ENCODE results near the gene KMT2C. TPM values are rescaled to one million over a fixed set of nuclear protein-coding genes. Genes with fewer than 3 reads are reported as not detected.
"Not testable (repeated sequence)": the region's sequence is repeated elsewhere in the genome, so short reads cannot be mapped to it uniquely, and the experiment has no call there.

Gene KMT2C
- total RNA-seq, 3 donors from 2014 or later = 73.6 to 112 (median 85.5) TPM

DNA sequence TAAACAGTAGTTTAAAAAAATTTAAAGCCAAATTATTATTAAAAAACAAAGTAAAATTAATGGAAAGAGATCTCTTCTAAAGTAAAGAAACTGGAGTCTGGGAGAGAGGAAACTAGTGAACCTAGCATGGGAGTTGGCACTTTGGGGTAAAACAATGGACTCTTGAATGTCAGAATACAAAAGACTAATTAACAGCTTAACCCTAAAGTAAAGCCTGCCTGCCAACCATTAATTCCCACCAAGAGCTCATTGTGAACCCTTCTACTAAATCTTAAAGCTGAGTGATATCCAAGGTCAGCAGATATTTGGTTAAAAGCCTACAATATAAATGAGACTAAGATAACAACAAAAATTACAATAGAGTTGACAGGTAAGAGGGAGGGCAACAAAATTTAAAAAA lies 36.5 kb downstream of the KMT2C start:
- Histone ChIP-seq H3K27ac (no peak overlapping the region), H3K4me3 (no peak overlapping the region), H3K27me3 (no peaks in the 10 kb centered on the region), H3K4me1 (no peaks in the 10 kb centered on the region), H3K36me3 (no peaks in the 10 kb centered on the region), H3K9me3 (no peaks in the 10 kb centered on the region)
- TF ChIP-seq POLR2A (IDR thresholded peaks at IDR 0.05) = no peak
- no peak for TF ChIP-seq POLR2AphosphoS5 (IDR thresholded peaks at IDR 0.05)
- TF ChIP-seq, protein P1, sequence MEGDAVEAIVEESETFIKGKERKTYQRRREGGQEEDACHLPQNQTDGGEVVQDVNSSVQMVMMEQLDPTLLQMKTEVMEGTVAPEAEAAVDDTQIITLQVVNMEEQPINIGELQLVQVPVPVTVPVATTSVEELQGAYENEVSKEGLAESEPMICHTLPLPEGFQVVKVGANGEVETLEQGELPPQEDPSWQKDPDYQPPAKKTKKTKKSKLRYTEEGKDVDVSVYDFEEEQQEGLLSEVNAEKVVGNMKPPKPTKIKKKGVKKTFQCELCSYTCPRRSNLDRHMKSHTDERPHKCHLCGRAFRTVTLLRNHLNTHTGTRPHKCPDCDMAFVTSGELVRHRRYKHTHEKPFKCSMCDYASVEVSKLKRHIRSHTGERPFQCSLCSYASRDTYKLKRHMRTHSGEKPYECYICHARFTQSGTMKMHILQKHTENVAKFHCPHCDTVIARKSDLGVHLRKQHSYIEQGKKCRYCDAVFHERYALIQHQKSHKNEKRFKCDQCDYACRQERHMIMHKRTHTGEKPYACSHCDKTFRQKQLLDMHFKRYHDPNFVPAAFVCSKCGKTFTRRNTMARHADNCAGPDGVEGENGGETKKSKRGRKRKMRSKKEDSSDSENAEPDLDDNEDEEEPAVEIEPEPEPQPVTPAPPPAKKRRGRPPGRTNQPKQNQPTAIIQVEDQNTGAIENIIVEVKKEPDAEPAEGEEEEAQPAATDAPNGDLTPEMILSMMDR (IDR thresholded peaks at IDR 0.05) = no peak
- intact Hi-C loops (cut with DNase I; ENCODE audit: low total_unique reads) = no loop called here
- DNase-seq (ENCODE audit: low spot score in 2 of 2) = no peak

DNA sequence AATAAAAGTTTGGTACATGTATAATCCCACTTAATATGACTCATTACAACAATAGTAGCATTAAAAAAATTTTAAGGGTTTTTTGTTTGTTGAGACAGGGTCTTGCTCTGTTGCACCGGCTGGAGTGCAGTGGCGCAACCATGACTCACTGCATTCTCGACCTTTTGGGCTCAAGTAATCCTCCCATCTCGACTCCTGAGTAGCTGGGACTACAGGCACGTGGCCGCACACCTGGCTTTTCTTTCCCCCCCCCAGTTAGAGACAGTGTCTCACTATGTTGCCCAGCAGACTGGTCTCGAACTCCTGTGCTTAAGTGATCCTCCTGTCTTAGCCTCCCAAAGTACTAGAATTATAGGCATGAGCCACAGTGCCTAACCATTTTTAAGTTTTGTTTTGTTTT lies 40.7 kb downstream of the KMT2C start:
- Histone ChIP-seq H3K36me3 (no peaks in the 10 kb centered on the region), H3K27me3 (no peaks in the 10 kb centered on the region), H3K4me3 (no peak overlapping the region), H3K9me3 (no peaks in the 10 kb centered on the region), H3K4me1 (no peaks in the 10 kb centered on the region), H3K27ac (no peak overlapping the region)
- TF ChIP-seq POLR2A (IDR thresholded peaks at IDR 0.05) = no peak
- TF ChIP-seq, protein P1 (IDR thresholded peaks at IDR 0.05) = no peak
- TF ChIP-seq POLR2AphosphoS5 (IDR thresholded peaks at IDR 0.05) = no peak
- intact Hi-C loops (cut with DNase I; ENCODE audit: low total_unique reads) = loop anchor here (2.0 kb wide), 1 partner anchor 14 kb away; no protein-coding TSS in a partner anchor
- no peak for DNase-seq (ENCODE audit: low spot score in 2 of 2)

DNA sequence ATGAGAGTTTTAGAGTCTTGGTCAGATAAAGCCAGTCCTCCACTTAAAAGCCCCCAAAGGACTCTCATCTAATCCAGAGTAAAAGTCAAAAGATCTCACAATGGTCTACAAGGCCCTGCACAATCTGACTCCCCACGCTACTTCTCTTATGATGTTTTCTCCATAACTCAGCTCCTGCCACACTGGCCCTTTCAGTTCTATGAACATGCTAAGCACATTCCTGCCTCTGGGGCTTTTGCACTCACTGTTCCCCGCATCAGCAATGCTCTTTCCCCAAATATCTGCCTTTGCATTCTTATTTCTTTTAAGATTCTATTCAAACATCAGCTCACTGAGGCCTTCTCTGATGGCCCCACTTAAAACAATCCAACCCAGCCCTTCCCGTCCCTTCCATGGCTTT lies 41.6 kb downstream of the KMT2C start:
- not testable (repeated sequence) for H3K9me3 ChIP-seq; DNase-seq (ENCODE audit: low spot score in 2 of 2); H3K27me3 ChIP-seq; H3K4me1 ChIP-seq; H3K4me3 ChIP-seq; H3K27ac ChIP-seq; H3K36me3 ChIP-seq
- intact Hi-C loops (cut with DNase I; ENCODE audit: low total_unique reads) = loop anchor here (2.0 kb wide), 1 partner anchor 13 kb away; no protein-coding TSS in a partner anchor
- TF ChIP-seq, protein P1 (IDR thresholded peaks at IDR 0.05) = peak in 2 of 3 donors; percentile 25 to 46

DNA sequence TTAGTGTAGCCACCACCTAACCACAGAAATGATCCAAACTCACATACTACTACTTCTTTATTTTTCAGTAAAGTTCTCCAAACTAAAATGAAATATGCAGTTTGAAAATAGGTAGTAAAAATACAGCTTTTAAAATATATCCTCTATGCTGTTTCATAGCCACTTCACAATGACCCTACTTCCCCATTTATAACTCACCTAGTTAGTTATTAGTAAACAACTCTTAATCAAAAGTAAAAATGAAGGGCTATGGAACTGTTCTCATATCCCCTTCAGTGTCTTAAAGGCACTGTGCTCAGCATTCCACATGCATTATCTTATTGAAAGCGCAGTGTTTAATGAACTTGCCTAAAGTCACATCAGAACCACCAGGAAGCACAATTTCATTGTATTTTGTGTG lies 43.5 kb downstream of the KMT2C start:
- Histone ChIP-seq H3K27ac (no peak overlapping the region), H3K27me3 (no peaks in the 10 kb centered on the region), H3K9me3 (no peaks in the 10 kb centered on the region), H3K36me3 (no peaks in the 10 kb centered on the region), H3K4me1 (no peaks in the 10 kb centered on the region), H3K4me3 (no peak overlapping the region)
- TF ChIP-seq, protein P1 (IDR thresholded peaks at IDR 0.05) = no peak
- TF ChIP-seq POLR2AphosphoS5 (IDR thresholded peaks at IDR 0.05) (no peak), POLR2A (IDR thresholded peaks at IDR 0.05) (no peak)
- DNase-seq (ENCODE audit: low spot score in 2 of 2) = no peak
- intact Hi-C loops (cut with DNase I; ENCODE audit: low total_unique reads) = no loop called here

DNA sequence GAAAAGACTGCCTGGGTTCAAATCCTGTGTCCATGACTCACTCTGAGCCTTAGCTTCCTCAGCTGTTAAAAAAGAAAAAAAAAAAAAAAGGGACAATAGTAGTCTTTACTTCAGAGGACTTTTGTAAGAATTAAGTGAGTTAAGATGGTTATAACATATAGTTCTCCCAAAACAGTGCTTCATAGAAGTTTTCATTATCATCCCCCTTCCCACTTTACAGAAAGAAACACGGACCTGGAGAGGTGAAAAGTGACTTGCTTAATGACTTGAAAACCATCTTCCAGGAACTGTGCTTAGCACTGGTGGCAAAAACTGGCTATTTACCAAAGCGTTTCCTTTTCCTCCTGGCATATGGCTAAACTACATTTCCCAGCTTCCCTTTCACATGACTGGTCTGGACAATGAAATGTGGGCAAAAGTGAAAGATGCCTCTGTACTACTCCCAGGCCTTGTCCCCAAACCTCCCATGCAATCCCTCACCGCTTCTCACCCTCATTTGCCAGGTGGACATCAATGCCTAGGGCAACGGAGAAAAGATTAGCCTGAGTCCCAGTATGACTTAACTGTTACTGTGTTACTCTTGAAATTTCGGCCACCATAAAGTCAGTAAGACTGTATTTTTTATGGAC lies 49.6 kb downstream of the KMT2C start:
- DNase-seq (ENCODE audit: low spot score in 2 of 2); intact Hi-C loops (cut with DNase I; ENCODE audit: low total_unique reads); H3K4me1 ChIP-seq; H3K27me3 ChIP-seq; H3K27ac ChIP-seq; H3K36me3 ChIP-seq; H3K4me3 ChIP-seq; H3K9me3 ChIP-seq: not testable (repeated sequence)

DNA sequence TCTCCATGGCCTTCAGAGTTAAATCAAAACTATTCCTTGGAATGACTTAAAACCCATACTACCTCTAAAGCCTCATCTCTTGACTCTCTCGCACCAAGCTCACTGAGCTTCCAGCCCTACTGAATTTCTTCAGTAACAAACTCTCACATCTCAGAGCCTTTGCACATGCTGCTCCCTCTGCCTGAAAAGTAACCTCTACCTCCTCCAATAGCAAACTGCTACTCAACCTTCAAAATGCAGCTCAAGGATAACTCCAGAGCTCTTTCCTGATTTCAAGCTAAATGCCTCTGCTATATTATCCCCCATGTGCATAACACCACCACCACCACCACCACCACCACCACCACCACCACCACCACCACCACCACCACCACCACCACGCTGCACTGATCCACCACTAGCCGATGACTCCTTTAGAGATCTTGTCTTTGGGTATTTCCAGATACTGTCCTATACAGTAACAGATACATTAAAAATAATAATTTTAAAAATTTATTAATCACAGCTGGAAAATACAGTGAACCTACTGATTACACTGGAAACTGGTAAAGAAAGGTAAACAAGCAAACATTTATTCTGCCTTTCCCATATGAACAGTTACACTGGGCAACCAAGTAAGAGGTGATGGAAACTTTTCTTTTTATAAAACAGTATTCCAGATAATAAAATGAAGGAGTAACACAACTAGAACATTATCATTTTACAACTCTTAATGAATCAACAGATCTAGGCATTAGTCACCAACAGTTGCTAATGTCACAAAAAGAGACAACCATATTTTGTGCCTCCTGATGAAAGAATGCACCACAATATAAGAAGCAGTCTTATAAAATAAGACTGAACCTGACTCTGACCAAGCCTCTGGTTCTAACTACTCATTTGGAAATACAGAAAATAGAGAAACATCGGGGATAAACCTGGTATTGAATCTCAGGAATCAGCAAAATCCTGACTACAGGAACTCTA lies 51.3 kb downstream of the KMT2C start:
- H3K4me1 ChIP-seq; H3K27me3 ChIP-seq; intact Hi-C loops (cut with DNase I; ENCODE audit: low total_unique reads); H3K36me3 ChIP-seq; DNase-seq (ENCODE audit: low spot score in 2 of 2); H3K27ac ChIP-seq; H3K9me3 ChIP-seq; H3K4me3 ChIP-seq: not testable (repeated sequence)
